DMS53 (cell line): Measurements from ENCODE around the gene OSBPL2.

ENCODE experiments used
- DNase-seq: peaks from one replicate; lab custom pipeline; 2025; lab: John Stamatoyannopoulos, UW

OSBPL2 gene

DNA sequence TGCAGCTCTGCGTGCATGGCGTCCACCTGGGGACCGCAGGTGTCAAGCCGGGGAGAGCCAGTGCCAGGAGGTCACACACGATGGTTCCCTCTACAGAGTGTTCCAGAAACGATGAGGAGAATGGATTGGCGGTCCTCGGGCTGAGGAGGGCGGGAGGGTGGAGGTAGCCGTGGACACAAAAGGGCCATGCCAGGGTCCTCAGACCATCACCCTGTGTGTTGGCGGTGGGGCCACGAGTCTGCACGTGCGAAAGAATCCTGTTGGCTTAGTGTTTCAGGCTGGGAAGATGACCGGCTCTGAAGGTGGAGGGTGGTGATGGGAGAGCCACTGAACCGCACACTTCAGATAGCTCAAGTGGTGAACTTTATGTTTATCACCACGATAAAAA is 31.9 kb upstream of the OSBPL2 start:
- no peak for DNase-seq

GRCh38 chr20:62208061-62208794 is 30.1 kb upstream of the OSBPL2 start:
- DNase-seq, result no peak

DNA sequence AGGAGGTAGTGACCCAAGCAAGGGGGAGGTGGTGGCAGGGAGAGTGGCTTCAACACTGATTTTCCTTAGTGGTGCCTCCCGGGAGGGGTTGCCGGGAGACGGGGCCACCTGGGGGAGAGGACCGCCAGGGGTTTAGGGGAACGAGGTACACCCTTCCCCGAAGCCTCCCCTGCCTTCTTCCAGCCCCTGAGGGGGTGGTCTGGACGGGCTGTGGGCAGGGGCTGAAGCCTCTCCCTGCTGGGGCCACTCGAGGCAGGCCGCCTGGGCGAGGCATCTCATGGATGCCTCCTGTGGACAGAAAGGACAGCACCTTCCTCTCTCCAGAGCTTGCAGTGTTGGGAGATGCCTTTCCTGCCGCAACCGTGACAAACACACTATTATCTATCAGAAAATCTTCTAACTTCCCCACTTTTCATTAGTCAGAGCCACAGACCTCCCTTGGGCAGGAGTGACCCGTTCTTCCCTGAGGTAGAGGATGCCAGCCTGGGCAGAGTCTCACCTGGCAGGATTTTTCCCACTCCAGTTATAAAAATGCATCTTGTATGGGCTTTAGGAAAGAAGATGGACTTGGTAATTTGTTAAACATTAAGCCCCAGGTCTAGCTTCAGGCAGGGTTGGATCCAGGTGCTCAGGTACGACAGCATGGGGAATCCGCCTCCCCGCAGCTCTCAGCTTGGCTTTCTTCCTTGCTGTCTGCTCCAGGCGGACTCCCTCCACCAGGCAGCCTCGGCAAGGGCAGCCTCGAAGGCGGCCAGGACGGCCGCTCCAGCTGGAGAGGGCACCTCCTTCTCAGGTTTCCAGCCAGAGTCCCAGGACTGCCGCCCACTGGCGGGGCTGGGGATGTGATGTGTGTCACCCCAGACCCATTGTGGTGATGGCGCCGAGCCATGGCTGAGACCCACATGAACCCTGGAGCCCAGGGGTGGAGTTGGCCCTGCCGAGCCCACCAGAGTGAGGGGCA is 29.2 kb upstream of the OSBPL2 start:
- peak; percentile 76 for DNase-seq

DNA sequence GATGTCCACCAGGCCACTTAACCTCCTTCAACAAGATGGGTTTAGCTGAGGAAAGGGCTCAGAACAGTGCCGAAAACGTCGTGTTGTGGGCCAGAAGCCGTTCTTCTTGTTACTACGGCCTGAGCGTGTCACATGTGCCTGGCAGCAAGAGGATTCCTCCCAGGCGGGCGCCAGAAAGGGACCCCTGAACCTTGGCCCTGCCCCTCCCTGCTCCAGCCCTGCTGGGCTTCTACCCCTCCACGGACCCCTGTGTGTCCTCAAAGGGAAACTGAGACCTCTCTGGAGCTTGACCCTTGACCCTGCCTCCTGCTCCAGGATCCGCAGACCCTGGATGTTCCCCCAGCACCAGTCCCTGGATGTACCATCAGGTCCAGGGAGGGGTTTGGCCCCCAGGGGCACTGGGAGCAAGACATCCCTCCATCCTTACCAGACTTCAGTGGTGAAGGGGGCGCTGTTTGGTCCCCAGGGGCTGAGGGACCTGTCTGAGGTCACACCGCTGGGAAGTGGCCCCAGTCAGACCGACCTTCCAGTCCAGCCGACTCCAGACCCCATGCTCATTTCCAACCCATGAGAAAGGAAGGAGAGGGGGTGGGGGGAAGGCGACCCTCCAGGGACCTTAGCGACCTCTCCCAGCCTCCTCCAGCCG is 28.3 kb upstream of the OSBPL2 start:
- no peak for DNase-seq

GRCh38 chr20:62210496-62210855 is 27.8 kb upstream of the OSBPL2 start:
- peak; percentile 79 for DNase-seq

DNA sequence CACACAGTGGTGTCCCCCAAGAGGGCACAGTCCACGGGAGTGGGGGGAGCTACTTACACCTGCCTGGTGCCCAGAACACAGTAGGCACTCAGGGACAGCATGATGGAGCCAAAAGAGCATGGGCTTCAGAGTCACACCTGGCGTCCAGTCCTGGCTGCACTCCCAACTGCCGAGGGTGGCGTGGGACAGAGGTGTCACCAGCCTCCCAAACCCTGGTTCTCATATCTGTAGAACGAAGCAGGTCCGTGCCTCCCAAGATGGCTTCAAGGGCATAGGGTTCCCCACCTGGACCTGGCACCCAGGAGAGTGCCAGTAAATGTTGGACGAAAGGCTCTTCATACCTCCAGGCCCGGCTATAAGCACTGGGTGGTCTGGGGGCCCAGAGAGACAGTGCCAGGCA is 27.1 kb upstream of the OSBPL2 start:
- DNase-seq, result no peak

- no peak for DNase-seq
These were observed 26.5 kb upstream of the OSBPL2 start for GRCh38 chr20:62211769-62212288.

DNA sequence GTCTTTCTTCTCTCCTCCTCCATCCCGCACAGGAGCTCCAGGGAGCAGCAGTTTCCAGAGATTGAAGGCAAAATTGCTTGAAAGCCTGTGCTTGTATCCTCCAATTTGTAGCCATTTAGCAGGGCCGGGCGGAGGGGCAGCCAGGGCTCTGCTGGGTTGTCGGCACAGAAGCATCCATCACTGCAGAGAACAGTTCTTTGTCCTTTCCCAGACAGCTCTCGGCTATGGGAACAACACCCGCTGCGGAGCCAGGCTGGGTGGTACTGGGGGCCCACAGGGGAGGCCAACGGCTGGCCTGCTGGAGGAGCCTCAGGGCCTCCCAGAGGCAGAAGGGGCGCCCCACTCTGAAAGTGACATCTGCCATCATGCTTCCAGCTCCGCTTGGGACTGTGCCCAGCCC is 26.0 kb upstream of the OSBPL2 start:
- DNase-seq, result no peak

- DNase-seq, result peak; percentile 82
These were observed 24.3 kb upstream of the OSBPL2 start for GRCh38 chr20:62214067-62214466.

GRCh38 chr20:62215020-62215990 is 23.0 kb upstream of the OSBPL2 start:
- DNase-seq, result peak; percentile 63

GRCh38 chr20:62215991-62216635 is 22.2 kb upstream of the OSBPL2 start:
- DNase-seq, result no peak

GRCh38 chr20:62216636-62217566 is 21.4 kb upstream of the OSBPL2 start:
- no peak for DNase-seq

DNA sequence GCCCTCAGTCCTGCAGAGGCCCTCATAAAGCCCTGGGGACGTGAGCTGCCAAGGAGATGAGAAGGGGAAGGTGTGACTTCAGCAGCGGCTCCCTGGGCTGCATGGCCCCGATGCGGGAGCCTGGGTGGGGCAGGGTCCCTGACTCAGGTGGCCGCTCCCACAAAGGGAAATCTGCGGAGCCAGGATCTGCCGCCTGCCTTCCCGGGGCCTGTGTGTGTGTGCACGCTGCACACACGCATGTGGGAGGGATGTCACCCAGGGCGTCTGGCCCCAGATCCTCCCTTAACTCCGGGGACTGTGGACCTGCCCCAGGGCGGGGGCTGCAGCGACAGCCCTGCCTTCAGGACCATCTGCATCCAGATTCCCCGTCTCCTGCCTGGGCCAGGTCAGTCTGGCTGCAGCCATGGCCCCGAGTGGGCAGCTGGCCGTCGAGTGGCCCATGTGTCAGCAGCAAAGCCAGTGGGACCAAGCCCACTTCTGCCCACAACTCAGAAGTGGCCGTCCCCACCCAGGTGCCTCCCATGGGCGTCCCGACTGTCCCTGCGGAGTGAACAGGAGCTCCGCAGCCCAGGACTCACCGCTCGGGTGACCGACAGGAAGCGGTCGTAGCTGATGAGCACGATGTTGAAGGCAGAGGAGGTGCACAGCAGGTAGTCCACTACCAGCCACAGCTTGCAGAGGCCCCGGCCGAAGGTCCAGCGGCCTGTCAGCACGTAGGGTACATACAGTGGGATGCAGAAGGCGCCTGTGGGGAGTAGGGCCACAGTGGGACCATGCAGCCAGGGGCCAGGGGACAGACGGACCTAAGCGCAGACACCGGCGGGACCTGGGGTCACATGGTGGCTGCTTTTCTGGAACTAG is 20.2 kb upstream of the OSBPL2 start:
- no peak for DNase-seq

DNA sequence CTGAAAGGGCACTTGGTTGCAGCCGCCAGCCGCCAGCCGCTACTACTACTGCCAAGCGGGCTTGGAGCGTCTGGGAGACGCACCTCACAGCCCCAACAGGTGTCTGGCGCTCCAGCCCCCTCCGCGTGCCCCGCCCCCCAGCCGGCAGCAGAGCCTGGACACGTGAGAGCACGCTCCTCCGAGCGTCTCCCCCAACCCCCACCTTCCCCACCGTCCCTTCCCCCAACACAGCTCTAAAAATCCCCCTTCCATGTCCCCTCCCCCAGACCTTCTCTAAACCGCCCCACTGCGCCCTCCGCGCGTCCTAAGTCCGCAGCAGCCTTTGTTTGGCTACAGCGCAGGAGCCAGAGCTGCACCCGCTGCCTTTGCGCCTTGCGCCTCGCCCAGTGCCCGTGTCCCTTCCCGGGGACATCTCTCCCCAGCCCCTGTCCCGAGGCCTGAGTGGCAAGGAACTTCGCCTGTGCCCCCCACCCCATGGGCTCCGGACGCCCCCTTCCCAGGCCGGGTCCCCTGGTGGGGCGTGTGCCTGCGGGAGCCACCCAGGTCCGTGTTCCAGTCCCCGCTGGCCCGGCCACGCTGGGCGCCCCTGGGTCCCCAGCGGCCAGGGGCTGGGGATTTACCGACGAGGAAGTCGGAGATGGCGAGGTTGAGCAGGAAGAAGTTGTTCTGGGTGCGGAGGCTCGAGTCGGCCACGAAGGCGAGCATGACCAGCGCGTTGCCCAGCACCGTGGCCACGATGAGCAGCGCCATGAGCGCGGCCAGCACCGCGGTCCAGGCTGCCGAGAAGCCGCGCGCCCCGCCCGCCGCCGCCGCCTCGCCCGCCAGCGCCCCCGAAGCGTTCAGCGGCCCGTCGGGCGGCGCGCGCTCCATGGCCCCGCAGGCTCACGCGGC is 19.0 kb upstream of the OSBPL2 start:
- peak; percentile 76 for DNase-seq

DNA sequence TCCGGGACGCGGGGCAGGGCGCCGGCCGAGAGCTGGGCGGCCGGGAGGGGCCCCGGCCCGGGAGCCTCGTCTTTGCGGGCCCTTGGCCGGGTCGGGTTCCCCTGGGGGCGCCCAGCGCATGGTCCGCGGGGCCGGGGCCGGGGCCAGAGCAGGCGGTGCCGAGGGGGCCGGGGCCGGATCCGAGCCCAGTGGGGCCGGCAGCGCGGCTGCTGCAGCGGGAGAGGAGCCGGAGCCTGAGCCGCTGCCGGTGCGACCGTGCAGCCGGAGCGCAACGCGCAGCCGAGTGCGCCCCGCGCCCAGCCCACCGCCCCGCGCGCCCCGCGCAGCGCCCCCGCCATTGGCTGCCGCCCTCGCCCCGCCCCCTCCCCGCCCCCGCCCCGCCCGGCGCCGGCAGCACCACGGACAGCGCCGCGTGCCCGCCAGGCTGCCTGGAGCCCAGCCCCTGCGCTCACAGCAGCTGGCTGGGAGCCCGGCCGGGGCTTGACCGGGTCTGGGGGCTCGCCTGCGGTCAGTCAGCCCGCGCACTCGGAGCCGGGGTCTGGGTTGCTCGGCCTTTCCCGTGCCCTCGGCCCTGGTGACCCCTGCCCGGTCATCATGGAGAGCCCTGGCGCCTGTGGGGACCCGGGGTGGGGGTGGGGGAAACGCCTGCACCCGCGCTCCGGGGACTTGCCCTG is 18.2 kb upstream of the OSBPL2 start, which contains the start of gene HRH3:
HRH3 (minus strand) TSS at position 287 of the 674 bp plus-strand sequence. CDS start 308 bp downstream, outside the sequence.
- peak; percentile 70 for DNase-seq

DNA sequence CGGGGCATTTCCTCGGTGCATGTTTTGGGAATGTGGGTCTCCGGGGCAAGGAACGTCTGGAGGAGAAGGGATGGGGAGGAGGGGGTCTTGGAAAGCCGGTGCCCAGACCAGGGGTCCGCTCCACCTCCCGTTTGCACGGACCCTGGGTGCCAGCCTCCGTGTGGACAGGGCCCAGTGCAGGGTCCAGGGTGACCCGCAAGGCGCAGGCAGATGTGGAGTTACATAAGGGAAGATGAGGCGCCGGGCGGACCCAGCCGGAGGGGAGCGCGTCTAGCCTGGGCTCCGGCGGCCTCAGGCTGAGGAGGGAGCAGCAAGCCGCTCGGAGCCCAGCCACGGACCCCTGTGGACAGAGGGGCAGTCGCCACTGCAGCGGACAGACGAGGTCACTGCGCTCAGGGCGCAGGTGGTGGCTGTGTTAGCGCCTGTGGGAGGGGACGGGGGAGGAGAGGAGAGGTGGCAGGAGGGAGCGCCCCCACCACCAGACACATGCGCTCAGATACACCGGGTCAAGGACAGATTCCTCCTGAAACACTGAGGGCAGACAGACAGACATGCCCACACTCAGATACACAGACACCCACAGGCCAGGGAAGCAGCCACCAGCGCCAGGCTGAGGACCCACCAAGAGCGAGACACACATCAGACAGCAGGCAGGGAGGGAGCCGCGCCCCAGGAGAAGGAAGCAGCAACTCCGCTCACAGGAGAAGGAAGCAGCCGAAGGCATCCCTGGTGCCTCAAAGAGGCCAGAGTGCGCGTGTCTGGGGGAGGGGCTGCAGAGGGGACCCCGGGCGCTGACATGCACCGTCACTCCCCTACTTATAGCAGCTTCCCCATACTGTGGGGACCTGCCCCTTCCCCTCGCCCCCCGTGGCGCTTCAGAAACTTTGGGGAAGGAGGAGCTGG is 17.4 kb upstream of the OSBPL2 start:
- peak; percentile 60 for DNase-seq
